ENCODE data around the gene DMRT3. TPM values are rescaled to one million over a fixed set of nuclear protein-coding genes. Genes with fewer than 3 reads are reported as not detected.

The DMRT3 gene
- total and polyA plus RNA-seq, 11 donors, result 0.15 TPM; not detected in 10

GRCh38 chr9:973295-973834, 3.1 kb upstream of the DMRT3 start:
- H3K9me3 ChIP-seq, result no peaks in the 10 kb centered on the region
- ATAC-seq (no peak), DNase-seq (no peak)
- H3K4me3 ChIP-seq, result no peak overlapping the region
- no peaks in the 10 kb centered on the region for H3K36me3 ChIP-seq
- intact Hi-C loops (cut with DNase I), result no loop called here
- peaks cover 0 to 55% (median 19%) of the 10 kb centered on the region in 12 donors for H3K4me1 ChIP-seq
- 14 to 27% (median 19%) methylated on average over 12 to 17 of the region's 17 CpGs for WGBS, 4 donors
- H3K27ac ChIP-seq, result no peak overlapping the region
- TF ChIP-seq POLR2A (IDR thresholded peaks at IDR 0.05), result no peak
- TF ChIP-seq CTCF (IDR thresholded peaks at IDR 0.05), result no peak
- peaks cover 87 to 100% (median 98%) of the 10 kb centered on the region in 9 donors for H3K27me3 ChIP-seq

GRCh38 chr9:974031-974995, 2.1 kb upstream of the DMRT3 start:
- Histone ChIP-seq H3K9me3 (no peaks in the 10 kb centered on the region), H3K27ac (no peak overlapping the region), H3K36me3 (no peaks in the 10 kb centered on the region), H3K4me3 (no peak overlapping the region), H3K27me3 (peaks cover 85 to 100% (median 98%) of the 10 kb centered on the region in 9 donors), H3K4me1 (peaks cover 0 to 55% (median 19%) of the 10 kb centered on the region in 12 donors)
- ATAC-seq, result no peak
- TF ChIP-seq CTCF (IDR thresholded peaks at IDR 0.05) (no peak), POLR2A (IDR thresholded peaks at IDR 0.05) (no peak)
- no peak for DNase-seq
- intact Hi-C loops (cut with DNase I), result no loop called here
- WGBS, 4 donors, result 7 to 13% (median 12%) methylated on average over 29 of the region's 29 CpGs

- ATAC-seq (no peak), DNase-seq (no peak)
- Histone ChIP-seq H3K27me3 (peaks cover 86 to 100% (median 98%) of the 10 kb centered on the region in 9 donors), H3K4me3 (no peak overlapping the region), H3K27ac (no peak overlapping the region), H3K4me1 (peaks cover 0 to 46% (median 19%) of the 10 kb centered on the region in 12 donors), H3K36me3 (no peaks in the 10 kb centered on the region), H3K9me3 (no peaks in the 10 kb centered on the region)
- intact Hi-C loops (cut with DNase I), result no loop called here
- 7 to 15% (median 11%) methylated on average over 20 to 24 of the region's 24 CpGs for WGBS, 4 donors
- no peak for TF ChIP-seq CTCF (IDR thresholded peaks at IDR 0.05)
These were observed 1.3 kb upstream of the DMRT3 start for GRCh38 chr9:974996-975739.

All from heart left ventricle (tissue), 16 donors.